ENCODE measurements around the gene PTPN7.
A peak's percentile ranks its signal among the peaks of the same experiment; 100 is the strongest.

PTPN7 gene

DNA sequence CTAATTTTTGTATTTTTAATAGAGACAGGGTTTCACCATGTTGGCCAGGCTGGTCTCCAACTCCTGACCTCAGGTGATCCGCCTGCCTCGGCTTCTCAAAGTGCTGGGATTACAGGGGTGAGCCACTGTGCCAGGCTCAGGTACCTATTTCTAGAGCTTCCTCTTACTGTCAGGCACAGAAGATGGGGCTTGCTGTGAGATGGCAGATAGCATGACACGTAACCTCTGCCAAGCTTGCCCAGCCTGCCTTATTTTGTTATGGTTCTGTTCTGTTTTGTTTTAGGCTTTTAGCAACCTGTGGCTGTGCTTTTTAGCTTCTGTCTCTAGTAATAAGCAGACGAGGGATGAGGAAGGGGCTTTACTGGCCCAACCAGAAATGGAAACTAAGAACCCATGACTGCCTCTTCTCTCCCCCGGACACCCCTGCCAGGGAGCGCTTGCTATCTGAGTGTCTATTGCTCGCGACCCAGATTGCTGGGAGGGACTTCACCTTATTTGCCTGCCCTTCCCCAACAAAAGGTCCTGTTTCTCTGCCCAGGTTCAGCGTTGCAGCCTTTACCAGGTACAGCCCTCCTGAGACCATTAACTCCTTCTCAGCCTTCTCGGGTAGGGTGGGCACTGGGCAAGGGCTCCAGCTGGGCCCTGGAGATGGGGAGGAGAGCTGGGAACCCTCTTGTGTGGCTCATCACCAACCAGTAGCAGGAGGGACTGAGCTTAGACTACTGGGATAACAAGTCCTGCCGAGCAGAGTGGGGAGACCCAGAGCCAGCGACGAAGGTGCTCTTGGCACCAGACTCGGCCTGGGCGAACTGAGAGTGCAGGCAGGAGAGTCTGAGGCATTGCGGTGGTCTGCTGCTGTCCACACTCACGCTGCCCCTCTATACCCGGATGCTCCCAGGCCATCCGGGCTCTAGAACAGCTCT is 19.7 kb upstream of the PTPN7 start:
- H3K4me1 ChIP-seq (ENCODE audit: control insufficient read depth, insufficient read depth, low read length), result no peaks in the 10 kb centered on the region
- H3K27ac ChIP-seq (ENCODE audit: extremely low read depth, low read depth, low read length), result no peak overlapping the region
- ChIA-PET POLR2A (no interaction called here), CTCF (interaction anchor here (0.6 to 2.2 kb wide), 4 partner anchors 9 to 531 kb away, joined by 3 to 14 read pairs (median 3); no protein-coding TSS in a partner anchor)
- TF ChIP-seq, protein P1, sequence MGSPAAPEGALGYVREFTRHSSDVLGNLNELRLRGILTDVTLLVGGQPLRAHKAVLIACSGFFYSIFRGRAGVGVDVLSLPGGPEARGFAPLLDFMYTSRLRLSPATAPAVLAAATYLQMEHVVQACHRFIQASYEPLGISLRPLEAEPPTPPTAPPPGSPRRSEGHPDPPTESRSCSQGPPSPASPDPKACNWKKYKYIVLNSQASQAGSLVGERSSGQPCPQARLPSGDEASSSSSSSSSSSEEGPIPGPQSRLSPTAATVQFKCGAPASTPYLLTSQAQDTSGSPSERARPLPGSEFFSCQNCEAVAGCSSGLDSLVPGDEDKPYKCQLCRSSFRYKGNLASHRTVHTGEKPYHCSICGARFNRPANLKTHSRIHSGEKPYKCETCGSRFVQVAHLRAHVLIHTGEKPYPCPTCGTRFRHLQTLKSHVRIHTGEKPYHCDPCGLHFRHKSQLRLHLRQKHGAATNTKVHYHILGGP (tag by site-specific recombination; IDR thresholded peaks at IDR 0.05), result no peak
- TF ChIP-seq ZIC2 (tag by site-specific recombination; IDR thresholded peaks at IDR 0.05), result no peak
- TF ChIP-seq ZNF621 (tag by site-specific recombination; IDR thresholded peaks at IDR 0.05), result no peak
- no peak for TF ChIP-seq ZNF530 (tag by site-specific recombination; IDR thresholded peaks at IDR 0.05; ENCODE audit: low read depth)
- peak; percentile 29; the same call in 1 of the 2 replicates for TF ChIP-seq SCRT2 (tag by site-specific recombination; IDR thresholded peaks at IDR 0.05)
- no peak for TF ChIP-seq GLIS1 (tag by site-specific recombination; IDR thresholded peaks at IDR 0.05)
- no peak for TF ChIP-seq HOXD13 (CRISPR knock-in tag; IDR thresholded peaks at IDR 0.05; ENCODE audit: borderline replicate concordance)
- no peak for TF ChIP-seq ZNF629 (tag by site-specific recombination; IDR thresholded peaks at IDR 0.05)
- TF ChIP-seq ZFP69B (tag by site-specific recombination; IDR thresholded peaks at IDR 0.05), result no peak
- no peaks in the 10 kb centered on the region for H3K9me3 ChIP-seq (ENCODE audit: control insufficient read depth, insufficient read depth, low read depth, low read length)
- H3K36me3 ChIP-seq (ENCODE audit: control insufficient read depth in 2 of 2, insufficient read depth in 1 of 2, low read length in 2 of 2), result no peaks in the 10 kb centered on the region
- no peak overlapping the region for H3K4me3 ChIP-seq (ENCODE audit: low read depth, low read length)

DNA sequence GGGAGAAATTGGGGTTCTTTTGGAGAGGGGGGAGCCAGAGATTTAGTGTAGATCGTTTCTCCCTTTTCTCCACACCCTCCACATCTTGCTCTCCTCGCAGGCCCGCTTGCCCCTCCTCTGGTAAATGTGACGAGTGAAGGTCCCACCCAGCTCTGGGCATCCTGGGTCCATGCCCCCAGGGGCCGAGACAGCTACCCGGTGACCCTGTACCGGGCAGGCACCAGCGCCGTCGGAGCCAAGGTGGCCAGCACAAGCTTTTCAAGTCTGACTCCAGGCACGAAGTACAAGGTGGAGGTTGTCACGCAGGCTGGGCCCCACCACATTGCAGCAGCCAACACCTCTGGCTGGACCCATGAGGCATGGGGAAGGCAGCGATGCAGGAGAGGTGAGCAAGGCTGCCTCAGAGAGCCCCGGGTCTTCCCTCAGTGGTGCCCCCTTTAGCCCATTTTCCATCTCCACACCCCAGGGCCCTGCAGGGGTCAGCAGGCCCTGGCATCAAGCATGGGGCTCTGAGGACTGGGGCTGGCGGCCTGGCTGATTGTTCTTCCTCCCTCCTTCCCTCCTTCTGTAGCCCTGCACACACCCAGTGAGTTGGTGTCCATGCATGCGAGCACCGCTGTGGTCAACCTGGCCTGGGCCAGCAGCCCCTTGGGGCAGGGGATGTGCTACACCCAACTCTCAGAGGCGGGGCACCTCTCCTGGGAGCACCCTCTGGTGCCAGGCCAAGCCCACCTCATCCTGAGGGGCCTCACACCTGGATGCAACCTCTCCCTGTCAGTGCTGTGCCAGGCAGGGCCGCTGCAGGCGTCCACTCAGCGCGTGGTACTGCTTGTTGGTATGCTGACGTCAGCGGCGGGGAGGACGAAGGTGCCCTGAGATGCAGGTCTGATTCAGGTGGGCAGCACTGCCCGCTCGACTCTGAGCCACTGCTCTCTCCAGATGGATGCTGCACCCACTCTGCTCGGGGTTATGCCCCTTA is 16.8 kb upstream of the PTPN7 start:
- no peak overlapping the region for H3K4me3 ChIP-seq (ENCODE audit: low read depth, low read length)
- no peaks in the 10 kb centered on the region for H3K36me3 ChIP-seq (ENCODE audit: control insufficient read depth in 2 of 2, insufficient read depth in 1 of 2, low read length in 2 of 2)
- TF ChIP-seq, protein P2, sequence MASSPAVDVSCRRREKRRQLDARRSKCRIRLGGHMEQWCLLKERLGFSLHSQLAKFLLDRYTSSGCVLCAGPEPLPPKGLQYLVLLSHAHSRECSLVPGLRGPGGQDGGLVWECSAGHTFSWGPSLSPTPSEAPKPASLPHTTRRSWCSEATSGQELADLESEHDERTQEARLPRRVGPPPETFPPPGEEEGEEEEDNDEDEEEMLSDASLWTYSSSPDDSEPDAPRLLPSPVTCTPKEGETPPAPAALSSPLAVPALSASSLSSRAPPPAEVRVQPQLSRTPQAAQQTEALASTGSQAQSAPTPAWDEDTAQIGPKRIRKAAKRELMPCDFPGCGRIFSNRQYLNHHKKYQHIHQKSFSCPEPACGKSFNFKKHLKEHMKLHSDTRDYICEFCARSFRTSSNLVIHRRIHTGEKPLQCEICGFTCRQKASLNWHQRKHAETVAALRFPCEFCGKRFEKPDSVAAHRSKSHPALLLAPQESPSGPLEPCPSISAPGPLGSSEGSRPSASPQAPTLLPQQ (tag by site-specific recombination; IDR thresholded peaks at IDR 0.05), result peak; percentile 38; the same call in 1 of the 2 replicates
- TF ChIP-seq, protein P3, sequence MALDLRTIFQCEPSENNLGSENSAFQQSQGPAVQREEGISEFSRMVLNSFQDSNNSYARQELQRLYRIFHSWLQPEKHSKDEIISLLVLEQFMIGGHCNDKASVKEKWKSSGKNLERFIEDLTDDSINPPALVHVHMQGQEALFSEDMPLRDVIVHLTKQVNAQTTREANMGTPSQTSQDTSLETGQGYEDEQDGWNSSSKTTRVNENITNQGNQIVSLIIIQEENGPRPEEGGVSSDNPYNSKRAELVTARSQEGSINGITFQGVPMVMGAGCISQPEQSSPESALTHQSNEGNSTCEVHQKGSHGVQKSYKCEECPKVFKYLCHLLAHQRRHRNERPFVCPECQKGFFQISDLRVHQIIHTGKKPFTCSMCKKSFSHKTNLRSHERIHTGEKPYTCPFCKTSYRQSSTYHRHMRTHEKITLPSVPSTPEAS (tag by site-specific recombination; IDR thresholded peaks at IDR 0.05), result no peak
- POLR2A ChIA-PET, result no interaction called here
- no peak overlapping the region for H3K27ac ChIP-seq (ENCODE audit: extremely low read depth, low read depth, low read length)
- CTCF ChIA-PET, result interaction anchor here (0.7 to 1.4 kb wide), 5 partner anchors 8 to 42 kb away, joined by 3 to 6 read pairs (median 4); no protein-coding TSS in a partner anchor
- H3K4me1 ChIP-seq (ENCODE audit: control insufficient read depth, insufficient read depth, low read length), result no peaks in the 10 kb centered on the region
- no peaks in the 10 kb centered on the region for H3K9me3 ChIP-seq (ENCODE audit: control insufficient read depth, insufficient read depth, low read depth, low read length)

DNA sequence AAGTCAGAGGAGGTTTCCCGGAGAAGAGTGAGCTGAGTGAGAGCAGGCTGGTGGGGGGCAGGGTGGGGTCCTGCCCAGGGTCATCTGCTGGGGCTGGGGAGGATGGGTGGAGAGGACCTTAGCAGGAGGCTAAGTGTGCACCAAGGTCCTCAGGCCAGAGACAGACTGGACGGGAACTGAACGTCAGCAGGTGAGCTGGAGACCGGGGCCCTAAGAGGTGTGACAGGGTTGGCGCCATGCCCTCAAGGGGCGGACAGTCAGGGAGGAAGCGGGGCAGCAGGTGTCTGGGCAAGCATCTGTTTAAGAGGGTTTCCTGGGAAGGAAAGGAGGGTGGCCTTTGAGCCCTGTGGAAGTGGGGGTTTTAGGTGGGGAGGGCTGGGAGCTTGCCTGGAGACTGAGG is 13.6 kb upstream of the PTPN7 start:
- ChIA-PET POLR2A (no interaction called here), CTCF (interaction anchor here (0.7 to 2.0 kb wide), 3 partner anchors 9 to 15 kb away, joined by 3 to 6 read pairs (median 3); no protein-coding TSS in a partner anchor)
- Histone ChIP-seq H3K27ac (ENCODE audit: extremely low read depth, low read depth, low read length) (no peak overlapping the region), H3K4me3 (ENCODE audit: low read depth, low read length) (no peak overlapping the region), H3K36me3 (ENCODE audit: control insufficient read depth in 2 of 2, insufficient read depth in 1 of 2, low read length in 2 of 2) (no peaks in the 10 kb centered on the region), H3K9me3 (ENCODE audit: control insufficient read depth, insufficient read depth, low read depth, low read length) (no peaks in the 10 kb centered on the region), H3K4me1 (ENCODE audit: control insufficient read depth, insufficient read depth, low read length) (no peaks in the 10 kb centered on the region)
- no peak for TF ChIP-seq ZNF292 (tag by site-specific recombination; IDR thresholded peaks at IDR 0.05; ENCODE audit: borderline replicate concordance, low read depth)

Measured in HEK293 (cell line).